HepG2 (cell line): ENCODE data around the gene TAF6. TPM values are rescaled to one million over a fixed set of nuclear protein-coding genes. Genes with fewer than 3 reads are reported as not detected.
A peak's percentile ranks its signal among the peaks of the same experiment; 100 is the strongest.

Source experiments
- AGO2 ChIP-seq: fragments of 200-400 bp; formaldehyde crosslinking; optimal IDR thresholded peaks from 2 replicates; pipeline ENCODE3; 2017; ENCODE audit warnings: mild to moderate bottlenecking, low read depth, low read length, moderate library complexity
- ARNT2 ChIP-seq: sonication (generic); formaldehyde crosslinking; IDR thresholded peaks from 2 replicates; pipeline ENCODE4 v1.8.0; 2022; ENCODE audit warnings: mild to moderate bottlenecking, low read depth, missing genetic modification reagents, moderate library complexity
- ATM ChIP-seq: fragments of 450-650 bp; IDR thresholded peaks from 2 replicates; pipeline ENCODE4 v1.7.1; 2017; ENCODE audit warnings: mild to moderate bottlenecking, borderline replicate concordance
- CBX5 ChIP-seq: sonication (generic); formaldehyde crosslinking; IDR thresholded peaks from 2 replicates; pipeline ENCODE4 v1.4.0; 2020; ENCODE audit warnings: missing genetic modification reagents, borderline replicate concordance
- CEBPB ChIP-seq: IDR thresholded peaks from 2 replicates; pipeline ENCODE4 v1.6.1; 2011; ENCODE audit warnings: low read depth, low read length, improper control_type of control experiment, borderline replicate concordance
- CERS6 ChIP-seq: sonication (generic); formaldehyde crosslinking; IDR thresholded peaks from 2 replicates; pipeline ENCODE4 v1.5.0; 2020; ENCODE audit warnings: missing genetic modification reagents
- DRAP1 ChIP-seq: IDR thresholded peaks from 2 replicates; pipeline ENCODE4 v1.6.1; 2016; ENCODE audit warnings: missing genetic modification reagents, missing compliant biosample characterization
- GPN1 ChIP-seq: sonication (generic); formaldehyde crosslinking; IDR thresholded peaks from 2 replicates; pipeline ENCODE4 v1.5.1; 2020; ENCODE audit warnings: missing genetic modification reagents, borderline replicate concordance
- IKZF1 ChIP-seq: fragments of 450-650 bp; IDR thresholded peaks from 2 replicates; pipeline ENCODE4 v1.7.1; 2016
- KDM4B ChIP-seq: sonication (generic); formaldehyde crosslinking; IDR thresholded peaks from 2 replicates; pipeline ENCODE4 v1.4.0; 2020; ENCODE audit warnings: missing genetic modification reagents
- KDM6A ChIP-seq: IDR thresholded peaks from 2 replicates; pipeline ENCODE4 v1.6.1; 2016; ENCODE audit warnings: low read depth
- MATR3 ChIP-seq: sonication (generic); formaldehyde crosslinking; IDR thresholded peaks from 2 replicates; pipeline ENCODE4 v1.4.0; 2020; ENCODE audit warnings: missing genetic modification reagents
- NFYB ChIP-seq: sonication (generic); formaldehyde crosslinking; IDR thresholded peaks from 2 replicates; pipeline ENCODE4 v1.4.0; 2020; ENCODE audit warnings: missing genetic modification reagents
- PHF21A ChIP-seq: sonication (generic); formaldehyde crosslinking; IDR thresholded peaks from 2 replicates; pipeline ENCODE4 v1.5.0; 2020; ENCODE audit warnings: mild to moderate bottlenecking, missing genetic modification reagents
- YY1 ChIP-seq: IDR thresholded peaks from 2 replicates; pipeline ENCODE4 v1.6.1; 2011; ENCODE audit warnings: low read length, low read depth, moderate library complexity, mild to moderate bottlenecking; ENCODE audit not compliant: insufficient read depth, insufficient replicate concordance
- ZBED4 ChIP-seq: sonication (generic); formaldehyde crosslinking; IDR thresholded peaks from 2 replicates; pipeline ENCODE4 v1.4.0; 2020; ENCODE audit warnings: missing genetic modification reagents, borderline replicate concordance
- ZBTB21 ChIP-seq: sonication (generic); formaldehyde crosslinking; IDR thresholded peaks from 2 replicates; pipeline ENCODE4 v1.4.0; 2020; ENCODE audit warnings: missing genetic modification reagents
- ZBTB49 ChIP-seq: sonication (generic); formaldehyde crosslinking; IDR thresholded peaks from 2 replicates; pipeline ENCODE4 v1.4.0; 2020; ENCODE audit warnings: missing genetic modification reagents, borderline replicate concordance
- ZFP36L1 ChIP-seq: sonication (generic); formaldehyde crosslinking; IDR thresholded peaks from 2 replicates; pipeline ENCODE4 v1.8.0; 2022; ENCODE audit warnings: mild to moderate bottlenecking, missing genetic modification reagents, moderate library complexity
- ZNF282 ChIP-seq: fragments of 450-650 bp; IDR thresholded peaks from 2 replicates; pipeline ENCODE4 v1.6.1; 2018; ENCODE audit not compliant: partially characterized antibody
- ZNF616 ChIP-seq: sonication (generic); formaldehyde crosslinking; IDR thresholded peaks from 2 replicates; pipeline ENCODE4 v1.5.0; 2020; ENCODE audit warnings: low read depth, mild to moderate bottlenecking, missing genetic modification reagents
- ZNF839 ChIP-seq: sonication (generic); formaldehyde crosslinking; IDR thresholded peaks from 2 replicates; pipeline ENCODE4 v1.4.0; 2020; ENCODE audit warnings: missing genetic modification reagents, mild to moderate bottlenecking, borderline replicate concordance
- ZNF883 ChIP-seq: sonication (generic); formaldehyde crosslinking; IDR thresholded peaks from 2 replicates; pipeline ENCODE4 v1.5.1; 2020; ENCODE audit warnings: mild to moderate bottlenecking, missing genetic modification reagents; ENCODE audit errors: not compliant biosample characterization
- ZSCAN30 ChIP-seq: sonication (generic); formaldehyde crosslinking; IDR thresholded peaks from 2 replicates; pipeline ENCODE4 v1.5.0; 2020; ENCODE audit warnings: mild to moderate bottlenecking, missing genetic modification reagents
- polyA plus RNA-seq, 8 experiments: library from polyadenylated mRNA; depleted of rRNA in 3 of 8; stranded (reverse) in 7 of 8; unstranded in 1 of 8; fragments of >200 nt; fragmentation: Illumina TruSeq in 4 of 8; extraction: Trizol in 4 of 8; gene quantifications; 2 replicates each; pipeline versions ENCODE4 v1.2.1 to v1.2.3, GENCODE V29; 2011 to 2016; ENCODE audit warnings: low read depth in 4 of 8, missing spikeins in 1 of 8, mixed read lengths in 1 of 8; ENCODE audit not compliant: insufficient read depth in 1 of 8
- total RNA-seq, 5 experiments: library from RNA; depleted of rRNA; stranded (reverse); fragments of >200 nt; fragmentation: Illumina TruSeq; extraction: Trizol; gene quantifications; 2 replicates each; pipeline ENCODE4 v1.2.3, GENCODE V29; 2016; ENCODE audit warnings: low read depth in 1 of 5

Gene TAF6
- total and polyA plus RNA-seq, 2 of the 13 experiments (the other 11 are each of a cell fraction or from before 2014, with no cell fraction given) = 12.9 to 18.8 TPM

GRCh38 chr7:100148559-100149328 is 29.6 kb upstream of the TAF6 start, which contains the start of gene LAMTOR4 (continued):
- TF ChIP-seq ZBED4 (CRISPR knock-in tag) = peak; percentile 42; the same call in 1 of the 2 replicates
- TF ChIP-seq IKZF1 = no peak
- TF ChIP-seq ZNF282 = no peak
- TF ChIP-seq ZNF839 = peak; percentile 89
- TF ChIP-seq ZFP36L1 (CRISPR knock-in tag) = no peak
- peak; percentile 5 for TF ChIP-seq YY1
- no peak; the same call in 1 of the 2 replicates for TF ChIP-seq PHF21A (CRISPR knock-in tag)
- no peak for TF ChIP-seq MATR3 (CRISPR knock-in tag)
- TF ChIP-seq ZSCAN30 (CRISPR knock-in tag) = no peak
- peak; percentile 36; the same call in 1 of the 2 replicates for TF ChIP-seq CBX5 (CRISPR knock-in tag)
- no peak for TF ChIP-seq ZNF883 (CRISPR knock-in tag)
- TF ChIP-seq CERS6 (CRISPR knock-in tag) = no peak
- TF ChIP-seq NFYB (CRISPR knock-in tag) = peak; percentile 95
- TF ChIP-seq ZNF616 (CRISPR knock-in tag) = no peak
- no peak for TF ChIP-seq ZBTB49 (CRISPR knock-in tag)
- 0 out of 2 replicates have a peak, but pooled peaks have one; percentile 16 for TF ChIP-seq GPN1 (CRISPR knock-in tag)
- TF ChIP-seq KDM4B (CRISPR knock-in tag) = no peak
- 0 out of 2 replicates have a peak, but pooled peaks have one; percentile 36 for TF ChIP-seq ZBTB21 (CRISPR knock-in tag)
- peak; percentile 99 for TF ChIP-seq DRAP1 (CRISPR knock-in tag)
- peak; percentile 65 for TF ChIP-seq AGO2
- TF ChIP-seq KDM6A = no peak
- TF ChIP-seq ATM = no peak
- peak; percentile 86 for TF ChIP-seq CEBPB
- TF ChIP-seq ARNT2 (CRISPR knock-in tag) = no peak
